SKM-1 (cell line): ENCODE data around the gene KEAP1.

Experiments used
- DNase-seq: peaks from one replicate; lab custom pipeline; 2025; ENCODE audit not compliant: unreplicated experiment; lab: John Stamatoyannopoulos, UW

KEAP1 gene

GRCh38 chr19:10452726-10453618 lies 50.2 kb downstream of the KEAP1 start:
- DNase-seq = no peak

DNA sequence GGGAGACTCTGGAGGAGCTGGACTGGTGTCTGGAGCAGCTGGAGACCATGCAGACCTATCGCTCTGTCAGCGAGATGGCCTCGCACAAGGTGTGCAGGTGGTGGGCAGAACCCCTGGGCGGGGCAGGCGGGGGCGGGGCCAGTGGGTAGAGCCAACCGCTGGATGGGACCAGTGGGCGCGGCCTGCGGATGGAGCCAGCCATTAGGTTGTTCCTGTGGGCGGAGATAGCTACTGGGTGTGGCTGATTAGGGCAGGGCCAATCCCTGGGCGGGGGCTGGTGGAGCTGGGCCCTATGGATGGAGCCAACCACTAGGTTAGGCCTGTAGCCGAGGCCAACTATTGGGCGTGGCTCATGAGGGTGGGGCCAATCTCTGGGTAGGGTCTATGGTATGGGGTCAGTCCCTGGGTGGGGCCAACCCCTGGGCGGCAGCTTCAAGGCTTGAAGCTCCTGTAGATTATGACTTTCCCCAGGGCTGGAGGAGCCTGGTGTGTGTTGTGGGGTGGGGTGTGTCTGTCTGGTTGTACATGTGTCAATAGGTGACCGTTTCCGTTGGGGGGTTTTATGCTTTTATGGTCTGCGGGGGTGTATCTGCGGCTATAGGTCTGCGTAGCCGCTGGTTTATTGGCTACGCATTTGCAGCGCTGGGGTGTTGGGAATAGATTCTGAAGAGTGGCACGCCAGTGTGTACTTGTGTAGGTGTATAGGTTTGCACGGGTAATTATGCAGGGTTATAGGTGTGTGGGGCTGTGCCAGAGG lies 52.1 kb downstream of the KEAP1 start:
- DNase-seq = no peak

DNA sequence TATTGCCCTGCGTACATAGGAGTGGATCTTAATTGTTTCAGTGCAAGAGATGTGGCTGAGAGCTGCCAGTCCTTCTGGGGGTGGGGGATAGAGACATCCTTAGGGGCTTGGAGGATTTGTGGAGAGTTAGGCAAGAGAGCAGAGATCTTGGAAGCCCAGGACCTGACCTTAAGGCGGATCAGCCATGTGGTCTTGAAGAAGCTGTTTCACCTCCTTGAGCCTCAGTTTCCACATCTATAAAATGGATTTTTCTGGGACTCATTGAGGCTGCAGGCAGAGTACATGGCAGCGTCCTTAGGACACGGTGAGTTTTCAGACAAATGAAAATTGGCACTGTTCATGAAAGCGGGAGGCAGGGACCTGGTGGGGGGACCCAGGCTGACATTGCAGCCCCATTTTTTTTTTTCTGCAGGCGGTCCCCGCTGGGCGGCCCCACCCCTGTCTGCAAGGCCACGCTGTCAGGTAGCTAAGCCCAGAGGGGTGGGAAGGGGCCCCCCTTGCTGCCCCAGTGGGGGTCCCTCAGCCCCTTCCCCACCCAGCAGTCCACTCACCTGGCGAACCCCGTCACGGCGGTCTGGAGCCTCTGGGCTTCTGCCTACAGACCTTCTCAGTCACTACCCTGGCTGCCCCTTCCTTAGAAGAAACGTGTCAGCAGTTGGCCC lies 52.8 kb downstream of the KEAP1 start:
- DNase-seq = no peak

- no peak for DNase-seq
Measured at GRCh38 chr19:10449037-10449436, 54.1 kb downstream of the KEAP1 start.

DNA sequence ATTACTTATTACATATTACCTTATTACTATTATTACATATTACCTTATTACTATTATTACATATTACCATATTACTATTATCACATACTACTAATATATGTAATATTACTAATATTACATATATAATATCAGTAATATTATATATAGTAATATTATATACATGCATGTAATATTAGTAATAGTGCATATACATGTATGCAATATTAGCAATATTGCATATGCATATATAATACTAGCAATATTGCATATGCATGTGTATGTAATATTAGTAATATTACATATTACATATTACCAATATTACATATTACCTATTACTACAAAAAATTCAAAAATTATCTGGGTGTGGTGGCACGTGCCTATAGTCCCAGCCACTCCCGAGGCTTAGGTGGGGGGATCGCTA lies 60.5 kb downstream of the KEAP1 start:
- no peak for DNase-seq

DNA sequence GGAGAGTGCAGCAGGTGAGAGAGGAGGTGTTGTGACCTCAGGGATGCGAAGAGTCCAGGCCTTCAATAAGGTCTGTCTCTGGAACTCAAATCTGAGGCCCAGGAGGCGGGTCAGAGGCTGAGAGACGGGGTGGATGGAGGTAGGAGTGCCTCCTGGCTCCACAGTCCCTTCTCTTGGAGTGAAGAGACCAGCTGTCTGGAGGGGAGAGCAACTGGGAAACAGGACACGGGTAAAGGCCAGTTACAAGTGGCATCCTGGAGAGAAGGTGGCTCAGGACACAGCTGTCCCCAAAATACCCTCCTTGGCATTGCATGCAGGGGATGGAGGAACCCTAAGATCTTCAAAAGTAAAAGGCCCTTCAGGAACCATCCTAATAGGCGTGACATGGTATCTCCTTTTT lies 63.6 kb downstream of the KEAP1 start:
- DNase-seq = no peak
